H4 (cell line): Measurements from ENCODE around the gene EYS. TPM values are rescaled to one million over a fixed set of nuclear protein-coding genes. Genes with fewer than 3 reads are reported as not detected.

Experiments
- DNase-seq: peaks from one replicate; pipeline ENCODE4 v3.0.0-alpha.2; 2015; ENCODE audit warnings: low spot score
- total RNA-seq: library from RNA; depleted of rRNA; stranded (reverse); fragments of >200 nt; shearing (Covaris generic); gene quantifications from 2 replicates; pipeline ENCODE4 v1.2.3, GENCODE V29; 2014

EYS gene
- total RNA-seq, 1 experiment from 2014 or later, result 0.17 TPM

DNA sequence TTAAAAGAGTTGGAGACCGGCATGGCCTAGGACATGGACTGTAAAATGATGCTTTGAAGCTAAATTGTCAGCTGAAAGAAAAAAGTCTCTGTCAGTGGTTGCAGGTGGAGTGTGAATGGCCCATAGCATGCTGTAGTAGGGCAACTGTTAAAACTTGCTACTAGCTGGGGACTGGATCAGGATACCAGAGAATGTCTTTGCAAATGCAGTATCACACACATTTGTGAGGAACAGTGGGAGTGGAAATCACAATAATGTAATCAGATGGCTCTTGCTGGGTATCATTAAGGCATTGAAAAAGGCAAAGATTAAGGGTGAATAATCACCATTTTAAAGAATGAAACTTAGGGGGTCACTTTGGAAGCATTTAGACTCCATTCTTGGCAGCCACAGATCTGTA lies 737.9 kb downstream of the EYS start:
- no peak for DNase-seq

DNA sequence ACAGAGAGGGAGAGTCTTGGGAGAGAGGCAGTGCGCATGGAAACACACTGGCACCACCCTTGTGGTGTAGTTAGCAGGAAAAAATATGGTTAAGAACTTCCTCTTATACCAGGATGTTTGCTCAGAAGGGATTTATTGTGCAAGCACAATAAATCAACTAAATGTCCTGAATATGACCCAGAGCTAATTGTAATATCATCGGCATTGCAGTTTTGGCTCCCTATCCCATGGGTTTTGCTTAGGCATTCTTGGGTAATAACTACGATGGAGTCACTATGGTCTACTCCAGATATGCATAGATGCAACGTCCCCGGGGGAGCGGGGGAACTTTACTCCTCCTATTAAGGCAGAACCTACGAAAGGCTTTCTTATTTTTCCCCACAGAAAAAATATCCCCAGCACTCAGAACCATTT lies 751.6 kb downstream of the EYS start:
- DNase-seq, result no peak

- no peak for DNase-seq
Observed at GRCh38 chr6:64949257-64949656, 757.8 kb downstream of the EYS start.

- DNase-seq, result no peak
Observed at GRCh38 chr6:64948261-64948660, 758.8 kb downstream of the EYS start.

- no peak for DNase-seq
Observed at GRCh38 chr6:64945450-64945849, 761.6 kb downstream of the EYS start.

DNA sequence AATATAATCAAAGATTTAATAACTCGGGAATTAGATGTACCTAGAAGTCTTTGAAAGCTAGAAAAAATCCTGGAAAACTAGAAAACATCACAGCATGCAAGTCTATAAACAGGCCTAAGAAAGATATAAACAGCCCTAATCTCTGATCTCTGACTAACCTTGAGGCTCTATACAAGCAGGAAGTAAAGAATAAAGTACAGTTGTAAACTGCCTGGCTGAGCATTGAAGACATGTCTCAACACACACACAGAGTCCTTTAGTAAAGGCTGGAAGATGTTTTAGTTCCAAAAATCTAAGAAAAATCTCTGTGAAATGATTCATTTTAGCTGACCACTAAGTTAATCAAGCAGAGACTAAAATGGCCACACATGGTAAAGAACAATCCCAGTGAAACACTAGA lies 774.5 kb downstream of the EYS start:
- DNase-seq, result peak; percentile 45

- DNase-seq, result no peak
Observed at GRCh38 chr6:64930681-64931080, 776.3 kb downstream of the EYS start.

- DNase-seq, result no peak
Observed at GRCh38 chr6:64926051-64926450, 781.0 kb downstream of the EYS start.

- no peak for DNase-seq
Observed at GRCh38 chr6:64920257-64920656, 786.8 kb downstream of the EYS start.

DNA sequence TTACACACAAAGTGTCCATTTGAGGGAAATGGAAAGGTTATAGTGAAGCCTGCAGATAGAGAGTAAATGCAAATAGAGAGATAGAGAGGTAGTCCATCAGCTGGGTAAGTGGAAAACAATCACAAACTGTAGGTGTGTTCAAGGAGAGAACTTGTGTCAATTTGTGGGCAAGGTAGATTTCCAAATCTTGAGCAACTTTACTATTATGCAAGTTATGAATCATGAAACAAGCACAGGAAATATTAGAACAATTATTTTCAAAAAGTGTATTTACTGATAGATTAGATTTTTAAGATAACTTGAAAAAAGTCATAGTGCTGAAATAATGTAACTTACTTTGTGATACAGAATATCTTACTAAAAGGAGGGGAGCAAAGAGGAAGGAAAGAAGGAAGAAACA lies 792.9 kb downstream of the EYS start:
- no peak for DNase-seq

GRCh38 chr6:64912966-64913365 lies 794.1 kb downstream of the EYS start:
- no peak for DNase-seq

GRCh38 chr6:64908104-64908503 lies 798.9 kb downstream of the EYS start:
- DNase-seq, result no peak

GRCh38 chr6:64904616-64905015 lies 802.4 kb downstream of the EYS start:
- DNase-seq, result no peak

DNA sequence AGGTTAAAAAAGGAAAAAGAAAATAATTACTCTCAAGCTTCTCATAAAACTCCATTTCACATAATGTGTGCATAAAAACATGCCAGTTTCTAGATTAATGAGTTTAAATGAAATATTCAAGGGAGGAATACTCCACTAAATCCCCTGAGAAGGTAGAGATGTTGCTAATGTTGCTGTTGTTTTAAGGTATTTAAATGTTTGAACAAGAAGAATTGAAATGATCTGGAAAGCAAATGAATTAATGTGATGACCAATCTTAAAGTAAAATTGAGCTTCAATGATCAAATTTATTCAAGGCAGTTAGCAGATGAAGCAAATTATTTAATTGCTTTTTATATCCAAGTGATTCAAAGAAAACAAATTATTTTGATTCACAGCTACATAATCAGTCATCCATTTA lies 804.4 kb downstream of the EYS start:
- no peak for DNase-seq

DNA sequence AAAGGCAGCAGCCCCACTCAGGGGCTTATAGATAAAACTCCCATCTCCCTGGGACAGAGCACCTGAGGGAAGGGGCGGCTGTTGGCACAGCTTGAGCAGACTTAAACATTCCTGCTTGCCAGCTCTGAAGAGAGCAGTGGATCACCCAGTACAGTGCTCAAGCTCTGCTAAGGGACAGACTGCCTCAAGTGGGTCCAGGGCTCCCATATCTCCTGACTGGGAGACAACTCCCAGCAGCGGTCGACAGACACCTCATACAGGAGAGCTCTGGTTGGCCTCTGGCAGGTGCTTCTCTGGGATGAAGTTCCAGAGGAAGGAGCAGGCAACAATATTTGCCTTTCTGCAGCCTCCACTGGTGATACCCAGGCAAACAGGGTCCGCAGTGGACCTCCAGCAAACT lies 810.1 kb downstream of the EYS start:
- DNase-seq, result no peak

- no peak for DNase-seq
Observed at GRCh38 chr6:64895945-64896344, 811.1 kb downstream of the EYS start.

DNA sequence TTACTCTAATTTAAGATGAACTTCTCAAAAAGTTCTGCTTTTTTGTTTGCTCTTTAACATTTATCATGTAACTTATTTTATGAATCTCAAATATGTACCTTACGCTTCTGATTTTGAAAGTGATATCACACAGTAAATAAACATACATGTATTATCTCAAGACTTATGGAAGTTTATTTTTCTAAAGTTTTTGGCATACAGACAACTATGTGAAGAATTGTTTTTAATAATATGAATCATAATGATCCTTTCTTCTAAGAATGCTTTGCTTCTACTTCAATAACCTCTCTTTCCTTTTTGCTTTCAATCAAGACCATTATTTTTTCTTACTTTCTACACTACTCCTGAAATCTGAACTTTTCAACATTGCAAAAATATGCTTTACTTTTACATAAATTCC lies 816.4 kb downstream of the EYS start:
- DNase-seq, result no peak

DNA sequence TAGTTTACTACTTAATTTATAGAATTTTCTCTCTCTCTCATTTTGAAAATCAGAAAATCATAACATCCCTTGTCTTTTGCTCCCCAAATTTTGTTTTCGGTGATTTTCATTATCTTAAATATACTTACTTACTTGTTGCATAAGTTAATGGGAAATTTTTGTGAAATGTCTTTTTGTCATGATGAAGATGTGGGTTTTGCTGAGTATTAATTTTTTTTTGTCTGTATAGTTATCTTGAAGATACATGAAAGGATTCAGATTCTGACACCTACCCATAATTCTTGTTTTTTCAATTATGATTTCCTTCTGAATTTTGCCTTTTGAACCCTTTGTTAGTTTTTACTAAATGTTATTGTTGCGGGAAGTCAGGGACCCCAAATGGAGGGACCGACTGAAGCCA lies 817.9 kb downstream of the EYS start:
- DNase-seq, result no peak

GRCh38 chr6:64874776-64875175 lies 832.2 kb downstream of the EYS start:
- no peak for DNase-seq

GRCh38 chr6:64872633-64873032 lies 834.4 kb downstream of the EYS start:
- DNase-seq, result no peak

DNA sequence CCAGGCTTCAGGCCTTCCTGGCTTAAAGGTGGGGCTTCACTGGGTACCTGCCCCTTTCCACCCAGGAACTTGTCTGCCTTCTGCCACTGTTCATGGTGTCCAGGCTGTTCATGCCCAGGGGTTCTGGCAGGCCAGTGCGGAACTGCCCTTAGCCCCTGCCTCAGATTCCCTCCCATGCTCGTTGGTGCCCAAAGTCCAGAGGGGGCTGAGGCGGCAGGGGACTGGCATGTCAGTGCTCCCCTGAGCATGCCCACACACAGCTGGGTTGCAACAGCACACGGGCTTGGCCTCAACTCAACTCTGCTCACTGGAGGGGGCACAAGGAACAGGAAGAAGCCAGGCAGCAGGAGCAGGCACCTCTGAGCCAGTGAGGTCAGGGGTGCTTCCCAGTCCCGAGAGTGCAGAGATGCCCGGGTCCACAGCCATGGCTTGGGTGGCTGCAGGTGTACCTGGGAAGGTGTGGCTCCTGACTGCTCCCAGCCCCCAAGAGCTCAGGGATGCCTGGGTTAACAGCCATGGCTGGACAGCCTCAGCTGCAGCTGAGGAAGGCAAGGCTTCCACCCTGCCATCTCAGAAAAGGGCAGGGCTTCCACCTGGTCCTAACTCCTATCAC lies 845.9 kb downstream of the EYS start:
- DNase-seq, result no peak

DNA sequence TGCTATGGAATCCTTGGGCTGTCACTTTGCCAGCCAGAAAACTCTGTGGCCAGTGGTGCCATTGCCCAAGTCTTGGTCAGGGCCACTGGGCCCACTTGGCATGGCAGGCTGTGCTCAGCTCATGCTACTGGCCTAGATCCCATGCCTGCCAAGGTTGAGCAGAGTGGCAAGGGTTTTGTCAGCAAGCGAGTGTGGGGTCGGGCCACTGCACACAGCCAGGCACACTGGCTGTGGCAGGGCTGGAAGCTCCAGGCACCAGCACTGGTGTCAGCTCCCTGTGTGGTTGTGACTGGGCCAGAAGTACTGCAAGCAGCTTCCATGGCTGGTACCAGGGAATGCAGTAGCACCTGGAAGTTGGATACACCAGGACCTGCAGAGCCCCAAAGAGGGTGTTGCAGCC lies 846.8 kb downstream of the EYS start:
- no peak for DNase-seq

GRCh38 chr6:64850121-64850520 lies 856.9 kb downstream of the EYS start:
- no peak for DNase-seq

GRCh38 chr6:64848467-64848866 lies 858.6 kb downstream of the EYS start:
- DNase-seq, result no peak

DNA sequence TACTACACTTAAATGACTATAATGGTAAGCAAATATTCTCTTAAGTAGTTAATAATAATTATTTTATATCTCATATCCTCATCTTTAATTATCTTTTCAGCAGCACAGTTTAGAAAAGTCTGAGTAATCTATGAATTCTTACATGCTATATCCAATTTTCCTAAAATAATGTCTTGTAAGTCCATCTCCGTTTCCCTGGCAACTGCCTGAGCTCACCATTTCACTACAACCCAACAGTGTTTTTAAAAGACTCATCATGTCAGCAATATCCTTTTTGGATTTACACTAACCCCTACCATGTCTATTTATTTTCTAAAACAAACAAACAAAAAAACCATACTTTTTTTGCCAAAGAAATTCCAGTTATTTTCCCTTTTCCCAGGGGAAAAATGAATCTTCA lies 859.6 kb downstream of the EYS start:
- DNase-seq, result no peak
